ENCODE data around the gene ZNF629.

The ZNF629 gene

DNA sequence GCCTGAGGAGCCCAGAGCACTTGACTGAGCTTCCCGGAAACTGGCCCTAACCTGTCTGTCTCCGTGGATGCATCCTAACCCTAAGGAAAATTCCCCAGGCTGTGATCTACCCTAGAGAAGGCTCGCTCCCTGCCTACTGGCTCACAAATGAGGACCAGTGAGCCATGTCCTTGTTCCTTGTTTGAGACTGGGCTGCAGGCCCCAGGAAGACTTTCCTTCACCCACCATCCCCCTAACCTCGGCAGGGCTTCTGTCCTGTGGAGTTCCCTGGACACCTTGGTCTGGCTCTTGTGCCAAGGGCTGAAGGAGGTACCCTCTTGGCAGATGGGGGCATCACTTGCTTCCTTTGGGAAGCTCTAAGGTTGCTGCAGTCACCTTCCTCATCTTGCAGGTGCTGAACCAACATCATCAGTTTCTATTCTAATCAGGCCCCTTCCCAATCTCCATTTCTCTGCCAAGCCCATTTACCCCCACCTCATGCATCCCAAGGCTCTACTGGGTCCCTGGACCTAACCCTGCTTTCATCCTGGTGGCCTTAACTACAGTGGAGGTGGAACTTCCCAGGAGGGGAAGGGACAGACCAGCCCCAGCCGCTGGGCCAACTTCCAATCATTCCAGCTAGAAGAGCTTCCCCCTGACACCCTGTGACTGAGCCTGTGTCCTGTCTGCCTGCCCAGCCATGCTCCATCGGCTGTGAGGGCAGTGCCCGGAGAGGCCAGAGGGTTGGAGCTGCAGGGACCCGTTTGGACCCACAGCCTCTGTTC lies 12.5 kb downstream of the ZNF629 start:
- H3K4me3 ChIP-seq (ENCODE audit: low read length), result peak overlapping the region; percentile 88
- no peaks in the 10 kb centered on the region for H3K9me3 ChIP-seq (ENCODE audit: control insufficient read depth, low read length)
- peaks cover 40% of the 10 kb centered on the region for H3K4me1 ChIP-seq (ENCODE audit: control insufficient read depth, insufficient read depth, low read length)
- no peak for DNase-seq (ENCODE audit: low read depth)
- peak overlapping the region; percentile 91 for H3K9ac ChIP-seq (ENCODE audit: low read length)
- H3K27me3 ChIP-seq (replicated peaks; ENCODE audit: control insufficient read depth, insufficient read depth, low read length), result no peaks in the 10 kb centered on the region
- peaks cover 42% of the 10 kb centered on the region for H3K36me3 ChIP-seq (ENCODE audit: control insufficient read depth, insufficient read depth, low read length, severe bottlenecking)

DNA sequence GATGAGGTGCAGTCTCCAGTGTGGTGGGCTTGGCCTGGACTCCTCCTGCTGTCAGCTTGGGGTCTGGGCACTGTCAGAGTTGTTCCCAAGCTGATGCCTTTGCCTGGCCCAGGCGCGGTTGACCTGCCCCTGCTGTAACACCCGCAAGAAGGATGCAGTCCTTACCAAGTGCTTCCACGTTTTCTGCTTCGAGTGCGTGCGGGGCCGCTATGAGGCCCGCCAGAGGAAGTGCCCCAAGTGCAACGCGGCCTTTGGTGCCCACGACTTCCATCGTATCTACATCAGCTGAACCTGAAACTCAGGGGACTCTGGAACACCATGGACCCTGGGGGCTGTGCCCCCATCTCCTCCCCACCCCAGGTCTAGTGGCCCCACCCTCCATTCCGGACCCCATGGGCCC lies 13.2 kb downstream of the ZNF629 start:
- Histone ChIP-seq H3K9ac (ENCODE audit: low read length) (no peak overlapping the region), H3K9me3 (ENCODE audit: control insufficient read depth, low read length) (no peaks in the 10 kb centered on the region), H3K4me3 (ENCODE audit: low read length) (no peak overlapping the region), H3K4me1 (ENCODE audit: control insufficient read depth, insufficient read depth, low read length) (peaks cover 33% of the 10 kb centered on the region), H3K36me3 (ENCODE audit: control insufficient read depth, insufficient read depth, low read length, severe bottlenecking) (peaks cover 49% of the 10 kb centered on the region), H3K27me3 (replicated peaks; ENCODE audit: control insufficient read depth, insufficient read depth, low read length) (no peaks in the 10 kb centered on the region)
- no peak for DNase-seq (ENCODE audit: low read depth)

- no peaks in the 10 kb centered on the region for H3K9me3 ChIP-seq (ENCODE audit: control insufficient read depth, low read length)
- no peak for DNase-seq (ENCODE audit: low read depth)
- H3K4me3 ChIP-seq (ENCODE audit: low read length), result no peak overlapping the region
- H3K4me1 ChIP-seq (ENCODE audit: control insufficient read depth, insufficient read depth, low read length), result peaks cover 12% of the 10 kb centered on the region
- H3K36me3 ChIP-seq (ENCODE audit: control insufficient read depth, insufficient read depth, low read length, severe bottlenecking), result peaks cover 70% of the 10 kb centered on the region
- no peak overlapping the region for H3K9ac ChIP-seq (ENCODE audit: low read length)
- H3K27me3 ChIP-seq (replicated peaks; ENCODE audit: control insufficient read depth, insufficient read depth, low read length), result no peaks in the 10 kb centered on the region
Measured at GRCh38 chr16:30771726-30772125, 15.3 kb downstream of the ZNF629 start.

DNA sequence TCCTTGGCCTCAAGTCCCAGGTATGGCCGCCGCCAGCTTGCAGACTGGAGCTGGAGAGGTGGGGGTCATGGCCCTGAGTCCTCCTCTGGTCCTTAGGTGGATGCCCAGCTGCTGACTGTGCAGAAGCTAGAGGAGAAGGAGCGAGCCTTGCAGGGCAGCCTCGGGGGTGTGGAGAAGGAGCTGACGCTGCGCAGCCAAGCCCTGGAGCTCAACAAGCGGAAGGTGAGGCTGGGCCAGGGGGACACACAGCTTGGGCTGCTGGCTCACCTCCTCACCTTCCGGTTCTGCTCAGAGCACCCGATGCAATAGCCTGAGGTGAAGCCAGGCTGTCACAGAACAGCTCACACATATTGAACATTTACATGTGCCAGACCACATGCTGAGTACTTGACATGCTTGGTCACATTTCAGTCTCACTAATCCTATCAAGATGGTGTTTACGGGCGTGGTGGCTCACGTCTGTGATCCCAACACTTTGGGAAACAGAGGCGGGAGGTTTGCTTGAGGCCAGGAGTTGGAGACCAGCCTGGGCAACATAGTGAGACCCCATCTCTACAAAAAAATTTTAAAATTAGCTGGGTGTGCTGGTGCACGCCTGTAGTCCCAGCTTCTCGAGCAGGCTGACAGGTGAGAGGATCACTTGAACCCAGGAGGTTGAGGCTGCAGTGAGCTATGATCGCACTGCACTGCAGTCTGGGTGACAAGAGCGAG lies 17.5 kb downstream of the ZNF629 start:
- peaks cover 3% of the 10 kb centered on the region for H3K4me1 ChIP-seq (ENCODE audit: control insufficient read depth, insufficient read depth, low read length)
- H3K9me3 ChIP-seq (ENCODE audit: control insufficient read depth, low read length), result no peaks in the 10 kb centered on the region
- no peak for DNase-seq (ENCODE audit: low read depth)
- peaks cover 92% of the 10 kb centered on the region for H3K36me3 ChIP-seq (ENCODE audit: control insufficient read depth, insufficient read depth, low read length, severe bottlenecking)
- H3K27me3 ChIP-seq (replicated peaks; ENCODE audit: control insufficient read depth, insufficient read depth, low read length), result no peaks in the 10 kb centered on the region
- no peak overlapping the region for H3K9ac ChIP-seq (ENCODE audit: low read length)
- H3K4me3 ChIP-seq (ENCODE audit: low read length), result no peak overlapping the region

DNA sequence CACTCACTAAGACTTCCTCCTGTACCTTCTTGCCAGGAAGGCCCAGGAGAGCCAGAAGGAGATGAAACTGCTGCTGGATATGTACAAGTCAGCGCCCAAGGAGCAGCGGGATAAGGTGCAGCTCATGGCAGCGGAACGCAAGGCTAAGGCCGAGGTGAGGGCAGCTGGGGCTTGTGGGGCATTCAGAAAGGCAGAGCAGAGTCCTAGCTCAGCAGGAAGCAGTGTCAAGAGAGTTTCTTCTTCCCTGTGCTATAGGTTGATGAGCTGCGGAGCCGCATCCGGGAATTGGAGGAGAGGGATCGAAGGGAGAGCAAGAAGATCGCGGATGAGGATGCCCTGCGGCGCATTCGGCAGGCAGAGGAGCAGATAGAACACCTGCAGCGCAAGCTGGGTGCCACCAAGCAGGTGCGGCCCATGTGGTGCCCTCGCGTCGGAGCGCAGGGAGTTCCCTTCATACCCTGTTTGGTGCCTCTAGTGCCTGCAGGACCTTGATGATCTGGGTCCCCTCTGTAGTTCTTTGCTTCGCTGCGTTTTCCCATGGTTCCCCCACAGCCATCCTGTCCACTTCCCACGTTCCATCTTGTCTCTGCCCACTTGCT lies 18.3 kb downstream of the ZNF629 start:
- no peak overlapping the region for H3K9ac ChIP-seq (ENCODE audit: low read length)
- H3K4me3 ChIP-seq (ENCODE audit: low read length), result no peak overlapping the region
- peaks cover 2% of the 10 kb centered on the region for H3K4me1 ChIP-seq (ENCODE audit: control insufficient read depth, insufficient read depth, low read length)
- DNase-seq (ENCODE audit: low read depth), result no peak
- no peaks in the 10 kb centered on the region for H3K9me3 ChIP-seq (ENCODE audit: control insufficient read depth, low read length)
- peaks cover 98% of the 10 kb centered on the region for H3K36me3 ChIP-seq (ENCODE audit: control insufficient read depth, insufficient read depth, low read length, severe bottlenecking)
- H3K27me3 ChIP-seq (replicated peaks; ENCODE audit: control insufficient read depth, insufficient read depth, low read length), result no peaks in the 10 kb centered on the region

GRCh38 chr16:30767767-30768465 lies 19.1 kb downstream of the ZNF629 start:
- Histone ChIP-seq H3K9me3 (ENCODE audit: control insufficient read depth, low read length) (no peaks in the 10 kb centered on the region), H3K27me3 (replicated peaks; ENCODE audit: control insufficient read depth, insufficient read depth, low read length) (no peaks in the 10 kb centered on the region)

GRCh38 chr16:30766933-30767284 lies 20.1 kb downstream of the ZNF629 start:
- H3K4me3 ChIP-seq (ENCODE audit: low read length), result no peak overlapping the region
- no peak for DNase-seq (ENCODE audit: low read depth)
- H3K4me1 ChIP-seq (ENCODE audit: control insufficient read depth, insufficient read depth, low read length), result peaks cover 13% of the 10 kb centered on the region
- peaks cover 85% of the 10 kb centered on the region for H3K36me3 ChIP-seq (ENCODE audit: control insufficient read depth, insufficient read depth, low read length, severe bottlenecking)
- H3K27me3 ChIP-seq (replicated peaks; ENCODE audit: control insufficient read depth, insufficient read depth, low read length), result no peaks in the 10 kb centered on the region
- H3K9ac ChIP-seq (ENCODE audit: low read length), result no peak overlapping the region
- H3K9me3 ChIP-seq (ENCODE audit: control insufficient read depth, low read length), result no peaks in the 10 kb centered on the region

More at GRCh38 chr16:30767767-30768465, 19.1 kb downstream of the ZNF629 start:
- Histone ChIP-seq H3K9ac (ENCODE audit: low read length) (no peak overlapping the region), H3K4me3 (ENCODE audit: low read length) (no peak overlapping the region), H3K4me1 (ENCODE audit: control insufficient read depth, insufficient read depth, low read length) (peaks cover 10% of the 10 kb centered on the region), H3K36me3 (ENCODE audit: control insufficient read depth, insufficient read depth, low read length, severe bottlenecking) (peaks cover 95% of the 10 kb centered on the region)
- no peak for DNase-seq (ENCODE audit: low read depth)

- H3K4me3 ChIP-seq (ENCODE audit: low read length), result no peak overlapping the region
- no peaks in the 10 kb centered on the region for H3K27me3 ChIP-seq (replicated peaks; ENCODE audit: control insufficient read depth, insufficient read depth, low read length)
- peaks cover 13% of the 10 kb centered on the region for H3K4me1 ChIP-seq (ENCODE audit: control insufficient read depth, insufficient read depth, low read length)
- peaks cover 80% of the 10 kb centered on the region for H3K36me3 ChIP-seq (ENCODE audit: control insufficient read depth, insufficient read depth, low read length, severe bottlenecking)
- H3K9ac ChIP-seq (ENCODE audit: low read length), result no peak overlapping the region
- no peak for DNase-seq (ENCODE audit: low read depth)
- no peaks in the 10 kb centered on the region for H3K9me3 ChIP-seq (ENCODE audit: control insufficient read depth, low read length)
Measured at GRCh38 chr16:30766206-30766932, 20.6 kb downstream of the ZNF629 start.

- peaks cover 20% of the 10 kb centered on the region for H3K4me1 ChIP-seq (ENCODE audit: control insufficient read depth, insufficient read depth, low read length)
- DNase-seq (ENCODE audit: low read depth), result no peak
- H3K4me3 ChIP-seq (ENCODE audit: low read length), result no peak overlapping the region
- H3K9ac ChIP-seq (ENCODE audit: low read length), result no peak overlapping the region
- H3K27me3 ChIP-seq (replicated peaks; ENCODE audit: control insufficient read depth, insufficient read depth, low read length), result no peaks in the 10 kb centered on the region
- H3K36me3 ChIP-seq (ENCODE audit: control insufficient read depth, insufficient read depth, low read length, severe bottlenecking), result peaks cover 71% of the 10 kb centered on the region
- no peaks in the 10 kb centered on the region for H3K9me3 ChIP-seq (ENCODE audit: control insufficient read depth, low read length)
Measured at GRCh38 chr16:30764816-30765465, 22.1 kb downstream of the ZNF629 start.

GRCh38 chr16:30764086-30764485 lies 22.9 kb downstream of the ZNF629 start:
- H3K4me3 ChIP-seq (ENCODE audit: low read length), result no peak overlapping the region
- H3K36me3 ChIP-seq (ENCODE audit: control insufficient read depth, insufficient read depth, low read length, severe bottlenecking), result peaks cover 62% of the 10 kb centered on the region
- no peaks in the 10 kb centered on the region for H3K27me3 ChIP-seq (replicated peaks; ENCODE audit: control insufficient read depth, insufficient read depth, low read length)
- H3K9ac ChIP-seq (ENCODE audit: low read length), result peak overlapping the region; percentile 94
- H3K9me3 ChIP-seq (ENCODE audit: control insufficient read depth, low read length), result no peaks in the 10 kb centered on the region
- DNase-seq (ENCODE audit: low read depth), result no peak
- peaks cover 20% of the 10 kb centered on the region for H3K4me1 ChIP-seq (ENCODE audit: control insufficient read depth, insufficient read depth, low read length)
